ENCODE data around the gene FAN1. TPM values are rescaled to one million over a fixed set of nuclear protein-coding genes. Genes with fewer than 3 reads are reported as not detected.

Gene FAN1
- total and polyA plus RNA-seq, 4 donors, result 4.3 to 15.9 (median 9.5) TPM

Other genes starting within 250 kb of the FAN1 start
- 10 to 100 TPM; 12.5 to 35.0 TPM for gene MTMR10, start 87.7 kb downstream of the FAN1 start, total RNA-seq
- gene MTMR10, start 87.7 kb downstream of the FAN1 start, polyA plus RNA-seq, result 10 to 100 TPM in 1 of 2 donors, 1 to 10 TPM in 1; 9.0 to 10.7 TPM
- gene TRPM1, start 197.8 kb downstream of the FAN1 start, total RNA-seq, result not detected
- gene TRPM1, start 197.8 kb downstream of the FAN1 start, polyA plus RNA-seq, result not detected

Measured in aorta (tissue), 4 donors.